HG02798 (cell line): Measurements from ENCODE around the gene SLC38A1.

ENCODE experiments used
- ATAC-seq: cut with Tn5 transposase; IDR thresholded peaks from one replicate; pipeline ENCODE4 v1.9.1; 2021; ENCODE audit warnings: mild to moderate bottlenecking; ENCODE audit not compliant: unreplicated experiment, poor library complexity

SLC38A1 gene

DNA sequence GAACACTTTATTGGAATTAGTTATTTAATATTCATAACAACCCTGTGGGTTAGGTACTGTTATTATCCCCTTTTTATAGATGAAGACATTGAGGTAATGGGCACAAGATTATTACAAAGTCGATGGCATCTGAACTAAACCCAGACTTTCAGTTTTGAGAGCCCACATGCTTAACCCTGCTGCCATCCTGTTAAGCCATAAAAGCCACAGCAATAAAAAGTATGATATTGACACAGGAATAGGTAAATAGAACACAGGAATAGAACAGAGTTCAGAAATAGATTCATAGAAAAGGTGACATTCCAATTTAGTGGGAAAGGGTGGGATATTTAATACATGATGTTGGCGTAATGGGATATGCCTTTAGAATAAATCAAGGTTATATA lies 119.8 kb downstream of the SLC38A1 start:
- ATAC-seq, result no peak

DNA sequence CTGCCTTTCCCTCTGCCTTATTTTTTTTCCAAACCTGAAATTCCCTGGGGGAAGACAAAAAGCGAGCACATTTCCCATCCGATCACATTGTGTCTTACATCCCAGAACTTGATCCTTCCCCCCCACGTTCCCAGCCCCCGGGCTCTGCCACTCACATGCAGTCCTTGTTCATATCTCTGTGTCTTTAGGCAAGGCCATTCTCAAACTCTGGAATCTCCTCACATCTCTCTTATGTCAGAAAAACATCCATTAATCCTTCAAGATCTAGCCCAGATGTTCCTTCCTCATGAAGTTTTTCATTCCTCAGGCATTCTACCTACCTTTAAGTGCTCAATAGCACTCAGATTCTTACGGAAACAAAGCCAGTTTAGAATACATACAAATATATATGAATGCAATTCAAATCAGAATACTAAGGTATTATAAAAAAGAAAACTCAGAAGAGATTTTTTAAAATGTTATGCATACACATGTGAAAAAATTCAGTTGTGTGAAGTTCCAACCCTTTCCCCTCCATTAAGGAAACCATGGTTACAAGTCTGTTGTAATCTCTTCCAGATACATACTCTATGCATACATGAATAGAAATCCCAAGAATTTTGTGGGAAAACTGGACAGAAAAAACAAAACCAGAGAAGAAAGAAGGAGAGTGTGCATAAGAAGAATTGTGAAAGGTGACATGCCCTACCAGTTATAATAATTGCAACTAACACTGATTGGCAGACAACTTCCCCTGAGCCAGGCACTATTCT lies 120.3 kb downstream of the SLC38A1 start:
- no peak for ATAC-seq

DNA sequence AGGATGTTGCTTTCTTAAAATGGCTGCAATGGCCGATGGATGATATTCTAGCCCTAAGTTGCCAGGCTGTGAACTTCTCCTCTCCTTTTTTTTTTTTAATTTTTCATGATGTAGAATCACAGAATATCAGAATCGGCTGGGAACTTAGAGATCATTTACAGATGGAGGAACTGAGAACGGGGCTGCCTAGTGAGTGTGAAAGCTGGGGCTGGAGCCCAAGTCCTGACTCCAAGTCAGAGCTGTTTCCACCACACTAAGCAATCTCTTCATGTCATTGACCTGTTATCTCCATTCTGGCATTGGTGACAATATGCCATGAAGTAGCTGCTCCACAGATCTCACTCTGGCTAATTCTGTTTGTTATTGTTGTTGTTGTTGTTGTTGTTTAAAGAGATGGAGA lies 121.7 kb downstream of the SLC38A1 start:
- ATAC-seq, result no peak

DNA sequence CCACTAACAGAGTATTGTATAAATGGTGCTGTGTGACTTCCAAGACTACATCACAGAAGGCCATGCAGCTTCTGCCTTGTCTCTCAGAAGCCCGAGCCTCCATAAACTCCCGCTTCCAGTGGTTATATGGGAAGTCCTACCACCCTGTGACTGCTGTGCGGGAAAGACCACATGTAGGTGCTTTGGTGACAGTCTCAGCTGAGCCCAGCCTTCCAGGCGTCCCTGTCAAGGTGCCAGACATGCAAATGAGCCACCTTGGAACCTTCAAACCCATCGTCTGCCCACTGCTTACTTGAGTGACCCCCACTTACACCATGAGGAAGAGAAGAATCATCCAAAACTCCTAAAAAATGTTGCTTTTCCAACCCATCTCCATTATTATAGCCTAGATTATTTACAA lies 123.0 kb downstream of the SLC38A1 start:
- no peak for ATAC-seq

DNA sequence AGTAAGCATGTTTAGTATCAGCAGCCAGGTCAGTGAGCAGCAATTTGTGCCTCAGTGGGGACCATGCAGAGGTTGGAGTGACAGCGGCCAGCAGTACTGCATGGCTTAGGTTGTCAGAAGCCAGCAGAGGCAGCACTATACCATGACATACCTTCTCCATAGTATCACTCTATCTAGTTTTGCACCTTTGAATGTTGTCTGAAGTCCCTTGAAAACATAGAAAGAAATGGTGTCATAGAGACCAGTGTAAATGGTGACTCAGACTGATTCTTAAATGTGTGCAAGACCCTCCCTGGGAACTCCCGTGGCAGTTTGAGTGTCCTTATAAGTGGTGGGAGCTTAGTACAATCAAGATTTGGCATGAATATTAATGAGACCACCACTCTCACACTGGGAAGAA lies 124.4 kb downstream of the SLC38A1 start:
- no peak for ATAC-seq

DNA sequence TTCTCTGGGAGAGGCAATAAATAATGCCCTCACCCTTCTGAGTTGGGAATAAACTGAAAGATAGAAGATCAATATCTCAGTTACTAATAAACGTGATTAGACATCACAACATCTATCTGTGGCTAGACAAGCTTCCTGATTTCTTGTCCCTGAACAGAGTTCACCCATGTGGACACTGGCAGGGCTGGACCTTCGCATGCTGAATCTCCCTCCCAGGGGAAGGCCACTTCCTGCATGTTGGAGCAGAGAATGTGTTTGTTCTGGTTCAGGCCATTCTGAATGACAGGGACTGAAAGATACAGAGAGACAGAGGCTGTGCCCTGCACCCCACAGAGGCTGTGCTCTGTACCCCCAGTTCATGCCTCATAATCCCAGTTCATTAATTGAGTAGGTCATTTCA lies 132.6 kb downstream of the SLC38A1 start:
- ATAC-seq, result no peak

DNA sequence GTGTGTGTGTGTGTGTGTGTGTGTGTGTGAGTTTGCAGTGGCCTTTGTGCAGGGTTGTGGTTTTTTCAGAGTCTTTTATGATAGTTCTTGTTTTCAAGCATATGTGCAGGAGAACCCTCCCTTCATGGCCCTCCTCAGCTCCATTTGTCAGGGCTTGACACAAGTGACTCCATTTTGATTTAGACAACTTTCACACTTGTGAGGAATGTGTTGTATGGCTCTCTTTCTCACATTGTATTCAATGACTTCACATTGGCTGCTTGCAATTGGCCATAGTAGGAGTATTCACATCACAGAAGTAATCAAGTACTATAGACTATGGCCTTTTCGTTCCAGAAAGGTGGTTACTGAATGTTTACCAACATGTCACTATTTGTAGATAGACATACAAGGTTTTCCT lies 133.1 kb downstream of the SLC38A1 start:
- no peak for ATAC-seq

DNA sequence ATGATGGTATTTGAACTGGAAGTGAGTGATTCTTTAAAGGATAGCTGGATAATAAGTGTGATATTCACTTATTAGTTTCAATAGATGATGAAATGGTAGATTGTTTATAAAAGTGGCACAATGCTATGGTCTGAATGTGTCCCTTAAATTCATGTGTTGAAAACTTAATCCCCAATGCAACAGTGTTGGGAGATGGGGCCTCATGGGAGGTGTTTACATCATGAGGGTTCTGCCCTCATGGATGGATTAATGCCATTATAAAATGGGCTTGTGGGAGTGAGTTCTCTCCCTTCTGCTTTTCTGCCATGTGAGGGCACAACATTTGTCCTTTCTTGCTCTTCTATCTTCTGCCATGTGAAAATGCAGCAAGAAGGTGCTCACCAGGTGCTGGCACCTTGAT lies 134.0 kb downstream of the SLC38A1 start:
- no peak for ATAC-seq

DNA sequence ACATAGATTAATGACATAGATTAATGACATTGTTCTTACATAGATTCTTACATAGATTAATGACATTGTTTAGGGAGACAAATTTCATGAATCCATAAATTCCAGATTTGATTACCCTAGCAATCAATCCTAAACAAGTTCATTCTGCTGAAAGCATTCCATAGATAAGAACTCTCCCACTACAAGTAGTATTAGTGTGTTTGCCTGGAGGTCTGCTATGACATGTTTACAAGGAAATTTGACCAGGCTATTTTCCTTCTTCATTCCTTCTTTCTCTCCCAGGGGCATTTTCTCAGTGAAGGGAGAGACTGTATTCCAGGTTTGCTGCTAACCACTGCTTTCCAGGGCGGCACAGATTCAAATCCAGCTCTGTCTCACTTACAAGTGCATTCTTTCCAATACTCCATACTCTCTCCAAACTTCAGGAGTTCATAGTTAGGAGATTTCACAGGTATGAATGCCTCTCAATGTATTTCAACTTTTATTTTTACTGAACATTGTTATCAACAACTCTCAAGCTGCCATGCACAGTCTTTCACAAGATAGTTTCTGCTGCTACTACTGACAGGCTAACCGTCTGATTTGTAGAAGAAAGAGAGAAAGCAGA lies 134.5 kb downstream of the SLC38A1 start:
- ATAC-seq, result no peak

DNA sequence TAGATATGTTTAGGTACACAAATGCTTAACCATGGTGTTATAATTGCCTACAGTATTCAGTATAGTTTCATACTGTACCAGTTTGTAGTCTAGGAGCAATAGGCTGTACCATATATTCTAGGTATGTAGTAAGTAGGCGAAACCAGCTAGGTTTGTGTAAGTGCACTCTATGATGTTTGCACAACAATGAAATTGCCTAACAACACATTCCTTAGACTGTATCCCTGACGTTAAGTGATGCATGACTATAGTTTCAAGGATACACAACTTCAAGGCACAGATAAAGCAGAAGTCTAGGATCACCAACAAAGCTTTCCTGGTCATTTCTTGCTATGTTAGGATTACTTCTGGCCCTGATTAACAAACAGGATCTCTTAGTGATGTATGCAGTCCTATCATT lies 135.1 kb downstream of the SLC38A1 start:
- ATAC-seq, result no peak
